ENCODE results near the gene TMED3.

GRCh38 chr15:79296583-79296982 lies 14.3 kb upstream of the TMED3 start:
- peak; percentile 43; the same call in 1 of the 2 replicates for TF ChIP-seq CTCF (conservative IDR thresholded peaks at IDR 0.05)
- TF ChIP-seq EZH2 (IDR thresholded peaks at IDR 0.05; ENCODE audit: low read depth): no peak

Measured in PC-9 (cell line).